Tongue (tissue), 2 donors: Measurements from ENCODE around the gene RILPL2. TPM values are rescaled to one million over a fixed set of nuclear protein-coding genes. Genes with fewer than 3 reads are reported as not detected.
"Not testable (repeated sequence)": the region's sequence is repeated elsewhere in the genome, so short reads cannot be mapped to it uniquely, and the experiment has no call there.

Source experiments
- DNase-seq: peaks from one replicate; pipeline ENCODE4 v3.0.0-alpha.2; 2015
- total RNA-seq: library from RNA; depleted of rRNA; stranded (reverse); fragments of >200 nt; gene quantifications from one replicate; pipeline ENCODE4 v1.2.3, GENCODE V29; 2014

Gene RILPL2
- total RNA-seq, 1 donor from 2014 or later = 1.4 TPM

GRCh38 chr12:123382684-123383083, 53.8 kb downstream of the RILPL2 start:
- DNase-seq = no peak

DNA sequence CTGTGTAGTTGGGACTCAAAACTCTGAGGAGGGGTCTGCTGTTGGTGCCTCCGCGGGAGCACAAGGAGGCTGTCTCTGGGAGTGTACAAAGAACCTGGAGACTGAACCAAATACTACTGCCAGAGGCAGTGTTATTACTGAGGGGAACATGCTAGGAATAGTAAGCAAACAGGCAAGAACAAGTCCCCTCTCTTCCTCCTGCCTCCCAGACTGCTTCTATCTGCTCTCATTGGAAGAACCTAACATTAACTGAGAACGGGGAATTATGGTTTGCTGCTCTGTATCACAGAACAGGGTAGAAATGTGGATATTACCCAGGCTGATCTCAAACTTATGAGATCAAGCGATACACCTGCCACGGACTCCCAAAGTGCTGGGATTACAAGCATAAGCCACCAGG, 57.1 kb downstream of the RILPL2 start:
- DNase-seq = no peak

DNA sequence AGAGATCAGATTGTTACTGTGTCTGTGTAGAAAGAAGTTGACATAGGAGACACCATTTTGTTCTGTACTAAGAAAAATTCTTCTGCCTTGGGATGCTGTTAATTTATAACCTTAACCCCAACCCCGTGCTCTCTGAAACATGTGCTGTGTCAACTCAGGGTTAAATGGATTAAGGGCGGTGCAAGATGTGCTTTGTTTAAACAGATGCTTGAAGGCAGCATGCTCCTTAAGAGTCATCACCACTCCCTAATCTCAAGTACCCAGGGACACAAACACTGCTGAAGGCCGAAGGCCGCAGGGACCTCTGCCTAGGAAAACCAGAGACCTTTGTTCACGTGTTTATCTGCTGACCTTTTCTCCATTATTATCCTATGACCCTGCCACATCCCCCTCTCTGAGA, 64.1 kb downstream of the RILPL2 start:
- not testable (repeated sequence) for DNase-seq

DNA sequence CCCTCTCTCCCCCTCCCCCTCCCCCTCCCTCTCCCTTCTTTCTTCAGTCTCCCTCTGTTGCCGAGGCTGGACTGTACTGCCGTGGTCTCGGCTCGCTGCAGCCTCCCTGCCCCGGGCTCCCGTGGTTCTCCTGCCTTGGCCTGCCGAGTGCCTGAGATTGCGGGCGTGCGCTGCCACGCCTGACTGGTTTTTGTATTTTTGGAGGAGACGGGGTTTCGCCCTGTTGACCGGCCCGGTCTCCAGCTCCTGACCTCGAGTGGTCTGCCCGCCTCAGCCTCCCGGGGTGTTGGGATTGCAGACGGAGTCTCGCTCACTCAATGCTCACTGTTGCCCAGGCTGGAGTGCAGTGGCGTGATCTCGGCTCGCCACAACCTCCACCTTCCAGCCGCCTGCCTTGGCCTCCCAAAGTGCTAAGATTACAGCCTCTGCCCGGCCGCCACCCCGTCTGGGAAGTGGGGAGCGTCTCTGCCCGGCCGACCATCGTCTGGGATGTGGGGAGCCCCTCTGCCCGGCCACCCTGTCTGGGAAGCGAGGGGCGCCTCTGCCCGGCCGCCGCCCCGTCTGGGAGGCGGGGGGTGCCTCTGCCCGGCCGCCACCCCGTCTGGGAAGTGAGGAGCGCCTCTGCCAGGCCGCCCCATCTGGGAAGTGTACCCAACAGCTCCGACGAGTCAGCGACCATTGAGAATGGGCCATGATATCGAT, 64.7 kb downstream of the RILPL2 start:
- not testable (repeated sequence) for DNase-seq

DNA sequence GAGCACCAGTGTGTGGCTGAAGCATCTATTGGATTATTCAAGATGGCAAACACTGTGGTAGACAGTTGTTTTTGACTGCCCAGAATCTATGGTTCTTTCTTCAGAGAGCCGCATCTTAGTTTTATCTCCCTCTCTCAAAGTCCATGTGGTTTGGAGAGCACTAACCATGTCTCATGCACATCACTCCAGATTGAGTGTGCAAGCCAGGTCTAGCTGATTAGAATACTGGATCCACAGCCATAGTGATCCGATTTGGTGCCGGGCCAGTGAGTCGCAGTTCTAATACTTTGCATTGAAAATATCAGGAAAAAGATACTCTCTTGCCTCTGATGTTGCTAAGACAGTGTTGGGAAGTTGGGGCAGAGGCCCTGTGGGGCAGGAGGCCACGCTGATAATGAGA, 67.3 kb downstream of the RILPL2 start:
- DNase-seq = no peak

GRCh38 chr12:123368431-123368830, 68.1 kb downstream of the RILPL2 start:
- DNase-seq = not testable (repeated sequence)

GRCh38 chr12:123367511-123367910, 69.0 kb downstream of the RILPL2 start:
- DNase-seq = no peak

Other genes with a start within 250 kb of the RILPL2 start
- 62.9 TPM for gene MPHOSPH9, start 203.5 kb downstream of the RILPL2 start, total RNA-seq
- gene MTRFR, start 203.2 kb downstream of the RILPL2 start, total RNA-seq = 11.4 TPM
- 79.8 TPM for gene CDK2AP1, start 164.8 kb downstream of the RILPL2 start, total RNA-seq
- 24.5 TPM for gene SBNO1, start 71.8 kb downstream of the RILPL2 start, total RNA-seq
- gene KMT5A, start 52.6 kb downstream of the RILPL2 start, total RNA-seq = 37.0 TPM
- 26.4 TPM for gene SNRNP35, start 21.5 kb upstream of the RILPL2 start, total RNA-seq
- 12.5 TPM for gene RILPL1, start 97.0 kb upstream of the RILPL2 start, total RNA-seq
- 250 TPM for gene TMED2, start 147.9 kb upstream of the RILPL2 start, total RNA-seq
- 24.6 TPM for gene DDX55, start 165.4 kb upstream of the RILPL2 start, total RNA-seq
- gene EIF2B1, start 197.0 kb upstream of the RILPL2 start, total RNA-seq = 62.2 TPM
- gene GTF2H3, start 197.1 kb upstream of the RILPL2 start, total RNA-seq = 59.3 TPM
- gene TCTN2, start 234.4 kb upstream of the RILPL2 start, total RNA-seq = 6.8 TPM